NCI-H2227 treated with DMSO at 0.1 percent for 48 hours (cell line): Measurements from ENCODE around the gene GPR161.
"Not testable (repeated sequence)": the region's sequence is repeated elsewhere in the genome, so short reads cannot be mapped to it uniquely, and the experiment has no call there.

ENCODE experiments used
- DNase-seq: peaks from one replicate; lab custom pipeline; 2025; lab: John Stamatoyannopoulos, UW

GPR161 gene

DNA sequence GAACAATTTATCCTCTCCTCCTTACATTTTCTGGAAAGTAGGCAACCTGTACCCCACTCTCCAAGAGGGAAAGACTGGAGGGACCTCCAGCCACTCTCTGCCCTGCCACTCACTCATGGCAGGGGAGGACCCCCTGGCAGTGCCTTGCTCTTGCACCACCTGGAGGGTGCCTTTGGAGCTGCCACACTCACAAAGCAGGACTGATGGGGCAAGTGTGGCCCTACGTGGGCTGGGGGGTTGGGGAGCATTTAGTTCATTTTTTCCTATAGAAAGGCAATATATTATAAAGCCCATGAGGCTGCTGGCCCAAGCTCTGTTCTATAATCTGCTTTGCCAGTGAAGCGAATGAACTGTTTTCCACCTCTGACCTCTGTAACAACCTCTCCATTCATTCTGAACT lies 50.3 kb downstream of the GPR161 start:
- no peak for DNase-seq

DNA sequence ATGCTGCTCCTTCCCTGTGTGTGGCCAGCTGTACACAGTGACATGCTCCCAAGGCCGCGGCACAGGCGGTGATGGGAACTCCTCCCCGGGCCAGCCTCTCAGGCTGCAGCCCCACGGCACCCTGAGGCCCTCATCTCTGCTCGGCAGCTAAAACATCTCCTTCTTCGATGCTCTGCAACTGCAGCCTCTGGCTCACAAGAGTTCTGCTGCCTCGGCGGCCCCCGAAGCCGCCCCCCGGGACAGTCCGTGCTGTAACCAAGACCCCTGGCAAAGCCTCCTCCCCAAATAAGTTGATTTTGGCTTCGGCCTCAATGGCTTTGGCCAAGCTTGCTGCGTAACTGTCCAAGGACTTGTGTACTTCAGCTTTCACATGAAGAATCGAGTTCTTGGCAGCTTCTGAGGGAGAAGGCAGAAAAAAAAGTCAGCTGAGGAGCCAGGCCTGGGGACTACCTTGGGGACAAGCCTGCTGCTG lies 51.3 kb downstream of the GPR161 start:
- no peak for DNase-seq

DNA sequence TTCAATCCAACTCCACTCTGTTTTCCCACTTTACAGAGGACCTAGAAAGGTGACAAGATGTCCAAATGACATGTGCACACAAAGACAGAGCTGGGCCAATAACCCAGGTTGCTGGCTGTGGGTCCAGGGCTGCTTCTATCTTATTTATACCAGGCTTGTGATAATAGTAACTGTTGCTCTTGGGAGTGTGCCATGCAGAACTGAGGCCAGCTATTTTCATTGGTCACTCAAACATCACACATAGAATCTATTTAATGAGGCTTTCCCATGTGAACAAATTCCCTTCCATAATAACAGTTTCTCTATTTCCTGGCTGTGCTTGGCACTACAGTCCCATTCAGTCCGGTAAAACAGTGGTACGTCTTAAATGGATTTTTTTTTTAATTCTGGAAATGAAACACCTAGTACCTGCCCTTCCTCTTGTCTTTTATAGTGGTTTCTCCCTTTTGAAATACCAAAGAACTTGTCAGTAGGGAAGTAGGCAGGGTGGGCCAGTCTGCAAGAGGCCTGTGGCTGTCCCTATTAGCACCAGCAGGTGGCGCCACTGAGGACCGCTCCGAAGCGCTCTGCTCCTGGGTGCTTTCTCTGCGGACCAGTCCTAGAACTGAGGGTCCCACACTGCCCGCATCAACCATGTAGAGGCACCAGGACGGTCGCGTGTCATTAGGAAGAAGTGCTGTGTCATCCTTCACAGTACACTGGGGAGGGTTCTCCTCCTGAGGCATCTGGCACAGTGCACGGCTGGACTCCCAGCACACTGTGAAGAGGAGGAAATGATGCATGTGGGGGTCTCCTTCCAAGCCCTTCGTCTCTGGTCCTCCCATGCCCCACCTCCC lies 52.1 kb downstream of the GPR161 start:
- DNase-seq, result no peak

DNA sequence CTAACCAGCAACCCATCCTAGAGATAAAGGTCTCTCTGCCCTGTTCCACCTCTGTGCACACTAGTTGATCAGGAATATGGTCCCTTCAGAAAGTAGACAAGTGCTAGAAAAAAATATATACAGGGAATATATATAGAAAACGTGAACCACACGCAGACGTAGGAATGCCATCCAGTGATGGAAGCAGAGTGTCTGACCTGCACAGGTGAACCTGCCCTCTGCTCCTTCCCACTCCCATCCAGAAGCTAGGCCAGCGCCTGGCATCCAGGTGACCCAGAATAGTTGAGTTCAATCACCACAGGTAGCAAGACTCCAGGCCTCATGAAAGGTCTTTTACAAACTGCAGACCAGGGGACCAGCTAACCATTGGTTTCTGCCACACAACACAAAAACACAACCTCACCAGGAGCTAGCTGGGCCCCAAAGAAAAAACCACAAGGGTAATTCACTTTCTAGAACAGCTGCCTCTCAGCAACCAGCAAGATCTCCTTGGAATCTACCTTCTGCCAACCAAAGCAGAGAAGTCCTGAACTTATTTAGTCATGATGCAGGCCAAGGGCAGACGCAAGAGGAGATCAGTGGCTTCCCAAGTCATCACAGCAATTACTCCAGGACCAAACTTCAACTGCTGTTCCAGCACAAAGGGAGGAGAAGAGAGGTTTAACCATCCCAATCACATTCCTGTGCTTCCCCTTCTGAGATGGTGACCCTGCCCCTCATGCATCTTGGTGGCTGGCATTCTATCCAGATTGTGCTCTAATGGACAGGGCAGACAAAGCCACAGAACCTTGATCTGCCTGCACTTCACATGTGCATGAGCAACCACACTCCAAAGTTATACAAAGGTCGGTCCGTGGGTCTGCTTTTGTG lies 53.0 kb downstream of the GPR161 start:
- DNase-seq, result no peak

DNA sequence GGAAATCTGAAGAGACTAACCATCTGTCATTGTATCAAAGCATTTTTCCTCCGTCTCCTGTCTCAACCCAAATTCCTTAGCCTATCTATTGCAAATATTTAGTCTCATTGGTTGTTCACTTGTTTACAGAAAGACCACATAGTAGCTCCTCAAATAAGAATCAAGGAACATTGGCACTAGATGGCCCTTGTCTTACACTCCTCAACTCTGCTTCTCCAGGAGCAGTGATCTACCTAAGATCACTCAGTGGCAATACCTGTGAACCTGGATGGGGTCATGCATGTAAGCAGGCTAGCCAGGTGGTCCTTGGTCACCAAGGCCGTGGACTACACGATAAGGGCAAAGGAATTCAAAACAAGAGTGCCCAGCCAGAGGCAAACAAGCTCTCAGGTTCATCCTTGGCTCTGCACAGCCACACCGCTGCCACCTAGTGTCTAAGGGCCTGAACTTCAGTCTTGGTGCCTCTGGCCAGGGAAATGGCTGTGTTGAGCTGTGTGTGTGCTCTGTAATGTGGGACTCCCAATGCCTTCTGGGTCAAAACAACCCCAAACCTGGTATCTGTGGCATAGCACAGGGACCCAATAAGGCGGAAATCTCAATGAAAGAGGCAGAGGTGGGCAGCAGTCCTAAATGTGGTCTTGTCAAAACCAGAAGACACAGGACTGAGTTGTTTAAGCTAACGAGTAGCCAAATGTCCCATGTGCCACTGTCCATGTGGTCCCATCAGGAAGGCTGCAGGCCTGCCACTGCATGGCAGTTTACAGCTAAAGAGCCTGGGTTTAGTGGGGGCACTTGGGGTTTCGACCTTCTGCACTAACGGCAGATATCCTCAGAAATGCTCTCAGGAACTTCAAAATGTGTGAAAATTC lies 54.5 kb downstream of the GPR161 start:
- DNase-seq, result peak; percentile 75

DNA sequence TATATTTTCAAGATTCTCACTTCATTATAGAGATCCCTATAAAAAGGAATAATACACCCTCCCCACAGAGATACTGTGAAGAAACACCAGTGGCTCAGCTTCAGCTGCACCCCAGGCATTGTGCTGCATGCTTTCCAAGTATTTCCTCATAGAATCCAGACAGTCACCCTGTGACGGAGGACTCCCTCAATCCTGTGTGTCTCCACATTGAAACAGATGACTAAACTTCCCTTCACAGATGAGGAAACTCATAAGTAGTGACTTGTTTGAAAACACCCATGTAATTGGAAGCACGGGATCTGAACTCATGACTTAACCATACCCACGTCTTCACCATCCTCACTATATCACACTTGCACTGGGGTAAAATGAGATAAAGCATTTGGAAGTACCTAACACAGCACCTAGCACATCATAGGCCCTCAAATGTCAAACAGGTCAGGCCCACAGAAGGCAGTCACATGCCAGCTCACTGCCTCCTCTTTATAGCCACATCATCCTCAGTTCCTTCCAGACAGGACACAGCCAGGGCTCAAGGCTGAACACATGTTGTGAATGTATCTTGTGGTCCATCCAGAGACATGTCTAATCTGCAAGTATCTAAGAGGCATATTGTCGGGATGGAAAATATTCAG lies 55.2 kb downstream of the GPR161 start:
- no peak for DNase-seq

DNA sequence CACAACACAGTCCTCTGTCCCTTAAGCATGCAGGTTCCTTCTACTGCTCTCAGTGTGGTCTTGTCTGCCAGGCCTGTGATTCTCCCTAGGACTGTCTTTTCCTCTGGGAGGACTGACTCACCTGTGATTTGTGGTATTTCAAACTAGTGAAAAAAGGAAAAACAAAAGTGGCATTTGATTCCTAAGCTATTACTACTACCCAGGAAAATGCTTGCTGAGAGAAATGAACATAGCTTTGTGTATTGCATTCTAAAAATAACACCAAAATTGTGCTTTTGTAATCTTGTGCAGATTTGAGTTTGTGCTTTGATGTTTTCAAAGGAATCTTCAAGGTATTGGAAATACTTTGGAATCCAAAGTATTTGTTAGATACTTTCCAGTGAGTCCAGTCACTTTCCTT lies 57.0 kb downstream of the GPR161 start:
- DNase-seq, result no peak

DNA sequence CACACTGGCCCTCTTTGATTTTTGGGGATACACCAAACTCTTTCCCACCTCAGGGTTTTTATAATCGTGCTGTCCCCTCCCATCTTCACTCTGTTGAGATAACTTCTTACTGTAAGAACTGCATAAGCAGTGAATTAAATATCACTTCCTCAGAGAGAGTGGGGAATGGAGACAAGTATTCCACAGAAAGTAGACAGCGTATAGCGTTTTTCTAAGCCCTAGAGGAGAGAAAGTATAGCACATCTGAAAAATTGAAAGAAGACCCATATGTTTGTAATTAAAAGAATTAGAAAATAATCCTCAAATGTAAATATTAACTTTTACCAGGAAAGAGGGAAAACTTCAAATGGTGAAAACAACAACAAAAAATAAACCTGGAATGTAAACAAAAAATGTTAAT lies 67.3 kb downstream of the GPR161 start:
- no peak for DNase-seq

DNA sequence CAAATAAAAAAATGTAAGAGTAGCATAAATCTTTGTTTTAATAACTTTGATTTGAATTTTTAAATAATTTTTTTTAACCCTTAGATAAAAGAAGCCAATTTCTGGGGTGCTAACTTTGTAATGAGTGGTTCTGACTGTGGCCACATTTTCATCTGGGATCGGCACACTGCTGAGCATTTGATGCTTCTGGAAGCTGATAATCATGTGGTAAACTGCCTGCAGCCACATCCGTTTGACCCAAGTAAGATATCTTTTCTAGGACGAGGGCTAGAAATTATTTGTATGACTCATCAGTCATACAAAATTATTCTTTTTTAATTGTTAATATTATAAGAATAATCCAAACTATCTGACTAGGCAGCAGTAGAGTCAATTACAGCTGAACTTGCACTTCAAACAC lies 71.2 kb downstream of the GPR161 start:
- DNase-seq, result no peak

DNA sequence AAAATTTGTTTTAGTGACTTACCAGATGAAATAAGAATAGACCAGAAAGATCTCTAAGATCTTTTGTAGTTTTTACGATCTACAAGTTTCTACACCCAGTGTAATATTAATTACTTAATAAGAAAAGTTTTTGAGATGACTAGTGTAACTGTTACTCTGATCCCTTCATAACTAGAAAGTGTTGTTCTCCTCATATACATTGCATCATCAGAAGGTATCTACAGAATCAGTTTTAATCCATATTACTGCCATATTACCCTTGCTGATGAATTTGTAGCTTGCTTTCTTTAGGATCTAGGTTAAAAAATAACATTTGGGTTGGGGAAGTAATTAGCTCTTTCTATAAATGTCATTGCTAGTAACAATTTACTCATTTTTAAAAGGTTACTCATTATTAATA lies 72.5 kb downstream of the GPR161 start:
- DNase-seq, result no peak

DNA sequence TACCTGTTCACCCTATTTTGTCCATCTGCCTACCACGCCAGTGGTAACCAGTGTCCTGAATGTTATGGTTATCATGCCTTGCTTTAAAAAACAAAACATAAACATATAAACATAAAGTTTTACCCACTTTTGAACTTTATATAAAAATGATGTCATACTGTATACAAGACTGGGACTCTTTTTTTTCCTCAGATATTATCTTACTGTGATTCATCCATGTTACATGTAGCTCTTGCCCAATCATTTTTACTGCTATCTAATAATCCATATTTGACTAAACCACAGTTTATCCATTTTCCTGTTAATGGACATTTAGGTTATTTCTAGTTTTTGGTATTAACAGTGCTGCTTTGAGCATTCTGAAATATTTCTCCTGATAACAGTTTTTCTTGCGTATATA lies 78.8 kb downstream of the GPR161 start:
- DNase-seq, result no peak

DNA sequence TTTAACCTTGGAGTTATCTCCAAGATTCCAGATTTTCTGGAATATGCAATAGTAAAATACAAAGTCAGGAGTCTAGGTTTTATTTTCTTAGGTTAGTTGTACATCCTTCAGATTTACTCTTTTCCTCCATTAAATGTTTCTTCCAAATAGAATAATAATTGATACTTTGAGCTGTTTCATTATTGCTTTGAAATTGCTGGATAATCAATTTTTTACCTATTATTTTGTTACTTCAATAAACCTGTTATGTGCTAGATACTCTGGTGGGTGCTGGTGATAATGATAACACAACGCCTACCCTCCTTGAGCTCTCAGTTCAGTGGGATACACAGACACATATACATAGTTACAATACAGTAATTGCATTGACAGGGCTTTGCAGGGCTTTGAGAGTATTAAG lies 79.4 kb downstream of the GPR161 start:
- no peak for DNase-seq

DNA sequence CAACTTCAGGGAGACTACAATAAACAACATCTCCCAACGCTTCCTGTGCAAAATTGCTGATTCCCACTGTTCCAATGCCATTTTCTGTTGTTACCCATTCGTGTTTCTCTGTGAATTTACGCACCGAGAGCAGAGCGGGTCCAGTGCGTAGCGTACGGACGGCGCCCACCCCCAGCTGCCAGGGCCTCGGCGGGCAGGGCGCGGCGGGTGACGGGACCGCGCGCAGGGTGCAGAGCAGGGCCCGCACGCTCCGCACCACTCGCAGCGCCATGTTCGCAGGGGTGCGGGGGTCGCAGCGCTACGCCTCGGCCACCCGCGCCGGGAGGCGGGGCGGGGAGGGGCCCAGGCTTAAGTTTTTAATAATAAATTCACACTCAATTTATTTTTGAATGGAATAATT lies 80.6 kb downstream of the GPR161 start:
- DNase-seq, result not testable (repeated sequence)

DNA sequence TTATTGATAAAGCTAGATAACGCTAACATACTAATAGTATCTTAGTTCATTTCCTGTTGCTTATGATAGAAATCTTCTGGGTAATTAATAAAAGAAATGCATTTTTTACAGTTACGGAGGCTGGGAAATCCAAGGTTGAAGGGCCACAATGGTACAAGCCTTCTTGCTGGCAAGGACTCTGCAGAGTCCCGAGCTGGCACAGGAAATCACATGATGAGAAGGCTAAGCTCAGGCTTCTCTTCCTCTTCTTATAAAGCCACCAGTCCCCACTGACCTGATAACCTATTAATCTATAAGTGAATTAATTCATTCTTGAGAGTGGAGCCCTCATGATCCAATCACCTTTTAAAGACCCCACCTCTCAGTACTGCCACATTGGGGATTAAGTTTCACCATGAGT lies 82.6 kb downstream of the GPR161 start:
- no peak for DNase-seq

DNA sequence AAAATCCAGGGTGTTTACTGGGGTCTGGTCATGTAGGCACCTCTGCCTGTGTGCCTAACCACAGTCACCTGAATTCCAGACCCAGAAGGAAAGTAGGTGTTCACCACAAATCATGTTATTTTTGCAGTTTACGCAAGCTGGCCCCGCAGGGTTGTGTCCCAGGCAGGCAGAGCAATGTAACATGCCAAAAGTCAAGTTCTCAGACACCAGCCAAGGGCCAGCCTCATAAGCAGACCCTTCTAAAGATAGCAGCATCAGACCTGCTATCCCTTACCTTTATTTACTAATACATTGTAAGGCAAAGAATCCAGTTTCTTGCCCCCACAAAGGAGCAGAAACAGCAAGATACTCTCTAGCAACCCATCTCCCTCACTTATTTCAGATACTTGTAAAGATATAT lies 83.0 kb downstream of the GPR161 start:
- no peak for DNase-seq

DNA sequence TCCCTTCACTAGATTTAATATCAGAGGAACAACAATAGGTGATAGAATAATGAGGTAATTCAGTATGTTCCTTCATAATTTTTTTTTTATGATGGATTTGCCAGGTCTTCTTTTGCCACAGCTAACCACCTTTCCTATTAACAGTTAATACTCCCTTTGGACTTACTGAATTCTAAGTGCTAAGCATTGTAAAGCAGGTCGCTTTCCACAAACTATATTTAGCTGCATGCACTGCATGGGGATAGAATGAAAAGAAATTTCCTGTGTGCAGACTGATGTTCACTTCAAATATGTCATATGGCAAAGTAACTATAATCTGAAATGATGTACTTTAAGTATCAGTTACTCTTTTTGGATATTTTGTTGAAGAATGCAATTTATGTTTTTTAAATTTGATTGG lies 85.8 kb downstream of the GPR161 start:
- DNase-seq, result no peak

DNA sequence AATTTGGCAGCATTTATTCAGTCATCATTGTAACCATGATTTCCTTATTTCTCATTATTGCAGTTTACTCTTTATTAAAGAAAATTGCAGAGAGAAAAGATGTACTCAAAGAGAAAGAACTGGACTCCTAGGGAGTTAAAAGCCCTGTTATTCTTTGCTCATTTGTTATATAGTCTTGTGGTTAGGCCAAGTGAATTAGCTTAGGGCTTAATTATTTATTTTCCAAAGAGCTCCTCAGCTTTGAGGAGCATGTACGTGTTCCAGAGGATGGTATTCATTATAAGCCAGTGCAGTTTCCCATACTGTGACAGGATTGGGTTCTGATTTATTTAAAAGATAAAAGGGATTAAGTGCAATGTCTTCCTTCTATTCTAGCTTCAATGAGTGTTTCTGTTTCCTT lies 86.4 kb downstream of the GPR161 start:
- DNase-seq, result peak; percentile 28

DNA sequence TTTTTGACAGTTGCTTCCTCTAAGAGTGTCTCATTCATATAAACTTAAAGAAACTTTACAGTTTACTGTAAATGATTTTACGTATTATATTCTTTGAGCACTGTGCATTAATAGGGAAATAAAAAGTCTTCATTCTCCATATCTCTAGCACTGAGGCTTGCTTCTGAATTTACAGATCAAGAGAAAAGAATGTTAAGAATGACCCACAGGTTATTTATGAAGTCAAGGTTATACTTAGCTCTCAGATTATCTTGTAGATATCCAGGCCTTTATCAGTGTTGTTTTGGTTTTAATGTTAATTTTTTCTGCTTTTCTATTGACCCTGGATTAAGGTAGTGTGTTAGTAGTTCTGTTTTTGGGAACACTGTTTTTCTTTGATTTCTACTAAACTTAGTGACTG lies 91.4 kb downstream of the GPR161 start:
- DNase-seq, result no peak

DNA sequence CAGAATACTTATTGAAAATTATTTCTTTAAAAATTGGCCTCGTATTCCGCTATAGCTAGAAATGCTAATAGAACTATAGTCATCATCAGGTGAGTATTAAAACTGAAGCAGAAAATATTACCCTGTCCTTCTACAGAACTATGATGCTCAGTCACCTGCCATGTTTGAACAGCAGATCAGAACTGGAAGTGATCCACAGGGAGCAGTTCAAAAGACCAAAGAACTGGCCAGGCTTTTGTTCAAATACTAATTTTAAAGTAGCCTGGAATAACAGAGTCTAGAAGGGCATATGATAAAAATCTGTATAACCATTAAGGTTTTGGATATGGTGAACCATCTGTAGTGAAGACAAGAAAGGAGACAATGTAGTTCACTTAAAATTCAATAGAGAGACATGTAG lies 94.4 kb downstream of the GPR161 start:
- DNase-seq, result no peak

DNA sequence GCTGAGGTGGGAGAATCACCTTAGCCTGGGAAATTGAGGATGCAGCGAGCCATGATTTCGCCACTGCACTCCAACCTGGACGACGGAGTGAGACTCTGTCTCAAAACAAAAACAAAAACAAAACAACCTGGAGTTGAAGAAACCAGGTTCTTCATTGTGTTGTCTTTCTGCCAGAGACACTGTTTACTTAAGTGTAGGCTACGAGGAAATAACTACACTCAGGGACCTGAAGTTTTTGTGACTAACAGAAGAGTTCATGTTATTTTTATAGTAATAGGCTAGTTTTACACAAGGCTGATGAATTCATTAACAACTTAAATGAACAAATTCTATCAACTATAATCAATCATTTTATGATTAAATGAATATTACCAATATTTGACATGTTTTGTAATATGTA lies 101.4 kb downstream of the GPR161 start:
- no peak for DNase-seq

DNA sequence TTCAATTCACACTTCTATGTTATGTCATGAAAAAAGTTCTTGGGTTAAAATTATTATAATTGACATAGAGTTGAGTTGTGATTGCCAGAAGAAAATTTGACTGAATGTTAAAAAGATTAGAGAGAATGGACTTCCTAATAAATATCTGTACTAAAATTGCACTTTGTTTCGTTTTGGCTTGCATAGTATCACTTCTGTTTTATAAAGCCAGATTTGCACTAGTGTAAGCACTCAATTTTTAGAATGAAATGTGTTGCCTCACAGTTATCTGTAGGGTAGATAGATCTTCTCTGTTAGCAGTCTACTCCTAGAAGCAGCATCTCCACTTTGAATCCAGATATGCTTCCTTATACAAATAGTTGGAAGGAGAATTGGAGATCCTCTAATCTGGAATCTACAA lies 104.7 kb downstream of the GPR161 start:
- no peak for DNase-seq

DNA sequence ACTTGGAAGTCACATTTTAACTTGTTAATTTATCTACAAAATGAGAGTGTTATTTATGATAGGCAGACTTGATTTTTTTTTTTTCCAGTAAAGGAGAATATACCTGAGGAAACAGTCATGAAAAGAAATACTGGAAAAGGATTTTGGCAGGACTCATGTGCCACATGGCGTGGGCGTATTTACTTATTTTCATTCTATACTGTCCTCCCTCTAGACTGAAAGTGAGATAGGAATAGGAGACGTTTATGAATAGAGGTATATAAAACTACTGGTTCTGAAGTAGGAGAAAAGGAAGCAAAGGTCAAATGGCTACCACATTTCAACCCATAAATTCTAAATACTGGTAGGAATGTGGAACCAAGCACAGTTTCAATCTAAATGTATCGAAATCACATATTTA lies 105.1 kb downstream of the GPR161 start:
- no peak for DNase-seq
